Midbrain (tissue), 1 donor: ENCODE data around the gene CASP12.
"Not testable (repeated sequence)": the region's sequence is repeated elsewhere in the genome, so short reads cannot be mapped to it uniquely, and the experiment has no call there.

Source experiments
- DNase-seq: peaks from one replicate; lab custom pipeline; 2025; lab: John Stamatoyannopoulos, UW

The CASP12 gene

DNA sequence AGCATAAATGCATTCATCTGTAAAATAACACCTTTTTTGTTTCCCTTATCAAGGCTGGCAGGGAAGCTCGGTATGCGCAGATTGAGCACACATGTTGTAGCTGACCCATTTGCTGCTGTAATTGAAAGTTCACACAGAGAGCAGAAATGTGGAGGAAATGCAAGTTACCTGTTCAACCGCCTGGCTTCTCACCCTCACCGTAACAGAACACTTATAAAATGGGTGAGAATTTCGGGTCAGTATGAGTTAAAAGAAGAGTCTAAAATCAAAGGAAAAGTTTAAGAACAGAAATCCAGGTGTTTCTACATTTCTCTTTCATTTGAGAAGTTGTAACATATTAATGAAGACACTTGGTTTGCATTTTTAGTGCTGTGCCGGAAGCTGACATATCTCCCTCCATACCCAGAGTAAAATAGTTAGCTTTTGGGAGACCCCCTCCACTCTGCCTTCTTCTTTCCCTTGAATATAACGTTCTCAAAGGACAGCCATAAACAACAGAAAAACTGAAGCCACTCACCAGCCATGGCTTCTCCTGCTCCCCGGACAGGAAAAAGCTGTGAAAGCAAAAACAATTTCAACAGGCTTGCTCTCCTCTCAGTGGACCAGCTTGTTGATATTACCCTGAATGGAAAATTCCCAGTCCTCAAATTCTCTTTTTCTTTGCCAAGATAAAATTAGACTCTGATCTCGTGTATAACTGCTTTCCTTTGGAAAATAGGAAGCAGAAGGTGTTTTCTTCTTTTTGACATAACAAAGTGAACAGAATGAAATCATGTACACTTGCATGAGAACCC, at the start of gene CASP12:
Gene CASP12 (minus strand): TSS at position 570 of the 794 bp plus-strand sequence.
- no peak for DNase-seq

DNA sequence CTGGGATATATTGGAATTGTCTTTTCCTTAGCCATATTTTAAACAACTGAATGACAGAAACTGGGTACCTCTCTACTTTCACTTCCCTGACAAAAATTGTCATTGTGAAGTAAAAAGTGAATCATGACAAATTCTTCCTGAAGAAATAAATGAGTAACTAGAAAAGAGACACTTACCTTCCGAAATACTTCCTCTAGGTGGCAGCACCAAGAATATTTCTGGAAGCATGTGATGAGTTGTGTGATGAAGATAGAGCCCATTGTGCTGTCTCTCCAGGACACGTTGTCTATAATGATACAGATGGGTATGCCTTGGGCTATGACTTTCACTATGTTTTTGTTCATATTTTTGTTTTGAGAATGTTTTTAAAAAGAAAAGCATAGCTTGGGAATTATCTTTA, 48.6 kb upstream of the CASP12 start:
- DNase-seq, result no peak

DNA sequence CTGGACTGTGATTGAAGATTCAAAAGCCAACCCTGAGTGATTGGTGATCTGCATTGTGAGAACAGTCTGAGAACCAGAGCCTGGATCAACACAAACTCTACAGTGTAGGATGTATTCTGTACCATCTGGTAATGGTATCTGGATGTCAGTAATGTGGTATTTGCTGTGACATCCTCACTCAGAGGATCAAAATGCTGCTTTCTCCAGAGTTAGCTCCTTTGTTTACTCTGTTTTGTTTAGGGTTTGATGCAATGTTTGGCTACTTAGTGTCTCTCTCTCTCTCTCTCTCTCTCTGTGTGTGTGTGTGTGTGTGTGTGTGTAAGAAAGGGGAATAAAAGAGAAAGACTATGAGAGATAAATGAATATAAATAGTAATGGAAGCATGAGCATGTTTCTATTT, 45.8 kb upstream of the CASP12 start:
- DNase-seq, result no peak

DNA sequence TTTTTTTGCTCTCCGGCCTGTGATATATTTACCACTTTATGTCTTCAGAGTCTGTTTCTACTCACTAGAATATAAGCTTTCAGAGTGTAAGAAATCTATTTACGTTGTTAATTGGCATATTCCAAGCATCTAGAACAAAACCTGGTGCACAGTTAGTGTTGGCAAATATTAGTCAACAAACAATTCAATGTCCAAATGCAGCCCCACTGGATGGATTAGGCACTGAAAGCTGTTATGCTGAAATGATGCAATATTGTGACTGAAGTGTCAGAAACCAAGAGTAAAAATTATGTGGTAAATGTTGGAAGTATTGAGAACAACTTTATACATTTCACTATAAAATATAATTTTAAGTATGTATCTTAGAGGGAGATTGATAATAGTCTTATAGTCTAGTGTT, 45.3 kb upstream of the CASP12 start:
- DNase-seq, result no peak

DNA sequence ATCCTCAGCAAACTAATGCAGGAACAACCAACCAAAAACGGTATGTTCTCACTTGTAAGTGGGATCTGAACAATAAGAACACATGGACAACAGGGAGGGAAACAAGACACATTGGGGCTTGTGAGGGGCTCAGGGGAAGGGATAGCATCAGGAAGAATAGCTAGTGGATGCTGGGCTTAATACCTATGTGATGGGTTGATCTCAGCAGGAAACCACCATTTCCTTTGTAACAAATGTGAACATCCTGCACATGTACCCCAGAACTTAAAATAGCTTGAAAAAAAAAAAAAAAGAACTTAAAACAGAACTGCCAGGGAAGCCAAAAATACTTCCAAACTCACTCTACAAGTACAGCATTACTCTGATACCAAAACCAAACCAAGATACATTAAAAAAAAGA, 36.3 kb upstream of the CASP12 start:
- DNase-seq, result no peak

DNA sequence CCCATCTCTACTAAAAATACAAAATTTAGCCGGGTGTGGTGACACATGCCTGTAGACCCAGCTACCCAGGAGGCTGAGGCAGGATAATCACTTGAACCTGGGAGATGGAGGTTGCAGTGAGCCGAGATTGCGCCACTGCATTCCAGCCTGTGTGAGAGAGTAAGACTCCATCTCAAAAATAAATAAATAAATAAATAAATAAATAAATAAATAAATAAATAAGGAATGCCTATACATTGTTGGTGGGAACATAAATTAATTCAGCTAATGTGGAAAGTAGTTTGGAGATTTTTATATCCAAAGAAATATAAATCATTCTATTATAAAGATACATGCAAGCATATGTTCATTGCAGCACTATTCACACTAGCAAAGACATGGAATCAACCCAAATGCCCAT, 35.8 kb upstream of the CASP12 start:
- not testable (repeated sequence) for DNase-seq

DNA sequence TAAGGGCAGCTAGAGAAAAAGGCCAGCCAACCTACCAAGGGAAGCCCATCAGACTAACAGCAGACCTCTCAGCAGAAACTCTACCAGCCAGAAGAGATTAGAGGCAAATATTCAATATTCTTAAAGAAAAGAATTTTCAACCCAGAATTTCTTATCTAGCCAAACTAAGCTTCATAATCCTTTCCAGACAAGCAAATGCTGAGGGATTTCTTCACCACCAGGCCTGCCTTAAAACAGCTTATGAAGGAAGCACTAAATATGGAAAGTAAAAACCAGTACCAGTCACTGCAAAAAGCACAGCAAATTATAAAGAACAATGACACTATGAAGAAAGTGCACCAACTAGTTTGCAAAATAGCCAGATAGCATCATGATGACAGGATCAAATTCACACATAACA, 30.6 kb upstream of the CASP12 start:
- DNase-seq, result no peak

DNA sequence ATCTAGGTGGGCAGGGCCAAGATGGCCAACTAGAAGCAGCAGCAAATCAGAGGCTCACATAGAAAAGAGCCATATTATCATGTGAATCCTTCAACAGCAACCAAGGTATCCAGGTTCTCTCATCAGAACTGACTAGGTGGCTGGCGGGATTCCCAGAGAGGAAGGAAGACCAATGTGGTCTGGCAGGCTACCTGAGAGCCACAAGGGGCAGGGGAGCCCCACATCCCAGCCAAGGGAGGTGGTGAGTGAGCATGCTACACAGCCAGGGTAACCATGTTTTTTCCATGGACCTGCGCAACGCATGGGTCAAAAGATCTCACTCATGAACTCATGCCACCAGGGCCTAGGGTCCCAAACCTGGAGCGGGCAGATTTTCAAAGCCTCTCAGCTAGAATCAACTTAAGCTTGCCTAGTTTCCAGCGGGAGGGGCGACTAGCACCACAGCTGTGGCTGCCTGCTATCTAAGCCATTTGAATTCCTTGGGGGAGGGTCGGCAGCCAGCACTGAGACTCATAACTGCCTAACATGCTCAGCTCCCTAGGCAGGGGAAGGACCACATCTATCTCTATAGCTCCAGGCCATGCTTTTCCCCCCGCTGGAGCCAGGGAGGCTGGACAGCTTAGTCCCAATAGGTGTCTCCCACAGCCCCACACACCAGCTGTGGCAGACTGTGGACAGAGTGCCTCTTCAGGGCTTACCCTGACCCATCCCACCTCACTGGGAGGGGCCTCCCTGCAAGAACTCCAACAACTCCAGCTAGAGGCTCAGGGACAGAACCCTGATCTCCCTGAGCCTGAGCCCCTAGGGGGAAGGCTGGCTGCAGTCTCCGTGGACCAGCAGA, 28.7 kb upstream of the CASP12 start:
- no peak for DNase-seq

DNA sequence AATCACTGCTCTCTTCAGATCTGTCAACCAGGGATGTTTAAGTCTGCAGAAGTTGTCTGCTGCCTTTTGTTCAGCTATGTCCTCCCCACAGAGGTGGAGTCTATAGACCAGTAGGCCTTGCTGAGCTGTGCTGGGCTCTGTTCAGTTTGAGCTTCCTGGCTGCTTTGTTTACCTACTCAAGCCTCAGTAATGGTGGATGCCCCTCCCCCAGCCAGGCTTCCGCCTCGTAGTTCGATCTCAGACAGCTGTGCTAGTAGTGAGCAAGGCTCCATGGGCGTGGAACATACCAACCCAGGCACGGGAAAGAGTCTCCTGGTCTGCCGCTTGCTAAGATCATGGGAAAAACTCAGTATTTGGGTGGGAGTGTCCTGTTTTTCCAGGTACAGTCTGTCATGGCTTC, 27.6 kb upstream of the CASP12 start:
- DNase-seq, result no peak

DNA sequence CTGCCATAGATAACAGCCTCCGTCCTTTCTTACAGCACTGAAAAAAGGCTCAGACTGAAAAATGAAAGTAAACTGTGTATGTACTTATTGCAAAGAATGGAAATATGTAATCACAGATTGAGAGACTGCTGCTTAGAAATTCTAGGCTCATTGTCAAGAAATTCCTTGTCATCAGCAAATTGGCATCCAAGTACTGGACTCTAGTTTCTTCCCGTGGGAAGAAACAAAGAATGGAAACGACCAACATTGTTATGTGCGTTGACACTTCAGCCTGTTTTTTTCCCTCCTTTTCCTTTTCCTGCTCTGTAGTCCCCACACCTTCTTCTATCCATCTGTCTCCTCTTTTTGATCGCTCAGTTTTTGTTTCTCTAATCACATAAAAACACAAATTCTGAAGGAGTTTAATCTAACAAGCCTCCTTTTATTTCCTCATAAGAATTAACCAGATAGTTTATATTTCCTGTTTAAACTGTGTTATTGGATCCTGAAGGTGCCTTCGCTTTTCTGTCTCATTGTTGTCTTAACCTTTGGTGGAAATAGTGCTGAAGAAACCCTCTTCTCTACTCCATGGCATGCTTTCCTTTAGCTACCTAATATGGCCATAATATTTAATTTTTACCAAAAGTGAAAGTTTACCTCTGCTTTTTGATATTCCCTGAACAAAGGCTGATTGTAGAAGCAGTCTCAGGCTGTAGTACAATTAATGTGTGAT, 20.0 kb upstream of the CASP12 start:
- no peak for DNase-seq

DNA sequence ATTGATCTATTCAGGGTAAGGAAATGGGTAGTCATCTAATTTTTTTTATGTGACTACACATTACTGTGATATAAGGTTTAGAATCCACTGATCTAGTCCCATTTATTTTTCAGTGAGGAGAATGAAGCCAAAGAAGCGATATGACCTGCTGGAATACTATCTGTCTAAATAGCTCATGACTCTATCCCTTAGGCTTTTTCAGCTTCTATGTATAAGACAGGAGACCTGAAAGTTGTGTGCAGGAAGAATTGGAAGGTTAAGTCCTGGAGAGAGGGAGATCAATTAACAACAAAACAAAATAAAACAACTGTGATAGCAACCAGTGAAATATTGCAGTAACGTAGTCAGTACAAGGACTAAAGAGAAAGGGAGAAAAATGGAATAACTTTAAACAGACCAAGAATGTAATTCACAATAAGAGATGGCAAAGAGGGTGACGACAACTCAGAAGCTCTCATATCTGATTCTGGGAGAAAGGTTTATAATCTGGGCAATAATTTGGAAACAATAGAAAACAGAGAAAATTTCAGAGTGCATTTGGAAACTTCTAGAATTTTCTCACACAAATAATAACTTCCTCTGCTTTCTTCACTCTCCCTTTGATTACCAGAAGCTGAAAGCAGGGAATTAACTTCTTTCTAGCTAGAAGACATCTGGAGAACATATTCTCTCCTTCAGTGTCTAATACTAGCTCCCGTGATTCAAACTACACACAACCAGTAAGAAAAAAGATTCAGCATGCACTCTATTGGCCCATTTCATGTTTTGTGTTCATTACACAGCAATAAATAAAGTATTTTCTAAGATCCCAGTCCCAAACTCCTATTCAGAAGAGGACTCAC, 19.2 kb upstream of the CASP12 start:
- DNase-seq, result no peak

DNA sequence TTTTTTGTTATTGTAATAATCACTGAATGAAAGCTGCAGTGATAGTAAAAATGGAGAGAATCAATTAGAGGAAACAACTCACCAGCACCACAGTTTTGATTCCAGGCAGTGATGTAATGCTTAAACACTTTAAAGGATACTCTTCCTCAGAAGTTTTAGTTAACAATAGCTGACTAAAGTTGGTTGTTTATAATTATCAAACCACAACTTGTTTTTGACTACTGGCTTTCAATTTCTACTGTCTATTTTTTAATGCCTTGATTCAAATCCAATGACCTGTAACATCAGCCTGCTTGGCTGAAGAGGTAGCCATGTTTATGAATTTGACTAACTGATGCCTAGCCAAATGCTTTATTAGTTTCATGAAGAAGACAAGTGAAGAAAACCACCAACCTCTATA, 18.2 kb upstream of the CASP12 start:
- DNase-seq, result no peak

DNA sequence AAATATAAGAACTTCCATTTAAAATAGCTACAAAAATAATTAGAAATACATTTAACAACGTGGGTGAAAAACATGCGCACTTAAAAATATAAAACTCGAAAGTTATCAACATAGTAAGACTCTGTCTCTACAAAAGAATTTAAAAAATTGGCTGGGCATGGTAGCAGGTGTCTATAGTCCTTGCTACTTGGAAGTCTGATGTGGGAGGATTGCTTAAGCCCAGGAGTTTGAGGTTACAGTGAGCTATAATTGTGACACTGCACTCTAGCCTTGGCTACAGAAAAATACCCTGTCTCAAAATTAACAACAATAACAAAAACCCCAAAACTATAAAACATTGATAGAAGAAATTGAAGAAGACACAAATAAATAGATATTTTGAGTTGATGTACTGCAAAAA, 13.8 kb upstream of the CASP12 start:
- DNase-seq, result no peak

DNA sequence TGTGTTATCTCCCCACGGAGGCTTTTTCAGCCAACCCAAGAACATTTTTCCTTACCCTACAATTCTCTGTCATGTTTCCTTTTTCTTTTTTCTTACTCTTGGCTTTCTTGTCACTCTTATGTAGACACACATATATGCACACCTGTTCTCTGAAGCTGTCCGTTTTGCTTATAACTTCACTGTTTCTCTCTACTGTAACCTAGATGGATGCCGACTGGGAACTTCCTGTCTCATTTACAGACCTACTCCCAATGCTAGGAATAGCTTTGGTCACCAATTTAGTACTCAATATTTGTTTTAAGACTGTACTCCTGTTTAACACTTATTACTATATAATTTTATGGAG, 9.9 kb upstream of the CASP12 start:
- DNase-seq, result no peak

DNA sequence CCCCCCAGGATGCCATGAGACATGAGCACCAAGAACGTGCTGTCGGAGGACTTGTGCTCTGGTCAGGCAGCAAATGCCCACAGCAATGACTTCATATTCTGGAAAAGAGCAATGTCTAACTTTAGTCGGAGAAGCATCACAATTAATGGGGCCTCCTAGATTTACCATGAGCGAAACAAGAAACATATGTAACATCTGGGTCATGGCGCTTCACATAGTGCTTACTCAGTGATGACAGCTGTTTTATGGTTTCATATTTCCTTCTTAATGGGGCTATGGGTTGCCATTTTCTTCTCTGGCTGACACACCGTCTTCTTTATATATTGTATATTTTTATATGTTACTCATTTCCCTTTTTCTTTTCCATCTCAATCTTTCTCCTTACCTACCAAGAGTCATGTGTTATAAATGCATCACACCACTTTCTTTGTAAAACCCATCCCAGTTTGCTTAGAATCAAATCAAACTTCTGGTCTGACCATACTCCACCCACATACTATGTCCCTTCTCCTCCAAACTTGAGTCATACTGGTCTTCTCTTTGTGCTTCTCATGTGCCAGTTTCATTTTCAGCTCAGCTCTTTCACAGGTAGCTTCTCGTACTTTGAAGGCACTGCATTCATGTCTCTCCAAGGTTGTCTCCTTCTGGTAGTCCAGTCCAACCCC, 9.4 kb upstream of the CASP12 start:
- DNase-seq, result no peak

DNA sequence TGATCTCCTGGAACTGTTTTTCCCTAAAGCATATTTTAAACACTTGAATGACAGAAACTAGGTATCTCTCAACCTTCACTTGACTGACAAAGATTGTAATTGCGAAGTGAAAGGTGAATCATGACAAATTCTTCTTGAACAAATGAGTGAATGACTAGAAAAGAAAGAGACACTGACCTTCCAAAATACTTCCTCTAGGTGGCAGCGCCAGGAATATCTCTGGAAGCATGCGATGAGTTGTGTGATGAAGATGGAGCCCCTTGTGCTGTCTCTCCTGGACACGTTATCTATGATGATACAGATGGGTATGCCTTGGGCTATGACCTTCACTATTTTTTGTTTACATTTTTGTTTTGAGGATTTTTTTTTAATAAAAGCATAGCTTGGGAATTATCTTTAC, 7.0 kb upstream of the CASP12 start:
- no peak for DNase-seq

DNA sequence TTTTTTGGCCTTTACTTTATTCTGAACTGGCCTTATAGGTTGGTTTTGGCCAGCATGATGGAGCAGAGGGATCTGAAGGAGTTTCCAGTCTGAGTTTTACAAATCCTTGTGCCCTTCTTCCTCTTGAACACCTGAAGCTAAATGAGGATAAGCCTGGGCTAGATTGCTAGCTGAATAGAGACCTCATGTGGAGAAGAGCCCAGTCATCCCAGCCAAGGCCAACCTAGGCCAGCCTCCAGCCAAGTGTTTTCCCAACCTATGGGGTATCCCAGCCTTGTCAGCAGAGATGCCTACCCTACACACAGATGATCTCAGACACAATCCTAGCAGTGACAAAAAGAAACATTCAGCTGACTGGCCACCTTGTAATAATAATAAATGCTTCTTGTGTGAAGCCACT, 966 bp upstream of the CASP12 start:
- no peak for DNase-seq

DNA sequence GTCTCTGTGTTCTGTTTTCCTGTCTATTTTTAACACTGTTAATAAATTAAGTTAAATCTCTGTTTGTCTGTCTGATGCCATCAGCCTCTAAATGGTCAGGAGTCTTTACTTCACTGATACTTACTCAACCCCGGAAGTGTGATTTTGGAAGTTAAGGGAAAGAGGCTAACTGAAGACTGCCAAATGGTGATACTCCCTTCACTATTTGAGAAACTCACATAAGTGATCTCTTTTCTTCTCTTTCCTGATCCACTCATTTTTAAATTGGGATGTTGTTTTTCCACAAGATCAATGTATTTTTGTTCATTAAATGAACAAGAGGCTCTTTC, 389 bp upstream of the CASP12 start:
- DNase-seq, result no peak

DNA sequence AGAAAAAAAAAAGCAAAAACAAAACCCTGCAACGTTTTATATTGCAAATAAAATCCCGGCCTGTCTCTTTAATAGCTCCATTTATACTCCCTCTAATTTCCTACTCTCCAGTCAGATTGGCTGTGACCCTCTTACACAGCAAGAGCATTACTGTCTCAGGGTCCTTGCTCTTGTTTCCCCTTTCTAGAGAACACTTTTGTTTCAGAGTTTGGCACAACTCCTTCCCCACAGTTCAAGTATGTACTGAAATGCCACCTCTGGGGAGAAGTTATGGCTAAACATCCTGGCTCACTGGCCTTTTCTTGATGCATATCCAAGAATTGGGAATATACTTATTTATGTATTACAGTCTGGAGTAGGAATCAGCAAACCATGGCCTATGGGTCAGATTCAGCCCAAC, 2.6 kb downstream of the CASP12 start:
- no peak for DNase-seq

DNA sequence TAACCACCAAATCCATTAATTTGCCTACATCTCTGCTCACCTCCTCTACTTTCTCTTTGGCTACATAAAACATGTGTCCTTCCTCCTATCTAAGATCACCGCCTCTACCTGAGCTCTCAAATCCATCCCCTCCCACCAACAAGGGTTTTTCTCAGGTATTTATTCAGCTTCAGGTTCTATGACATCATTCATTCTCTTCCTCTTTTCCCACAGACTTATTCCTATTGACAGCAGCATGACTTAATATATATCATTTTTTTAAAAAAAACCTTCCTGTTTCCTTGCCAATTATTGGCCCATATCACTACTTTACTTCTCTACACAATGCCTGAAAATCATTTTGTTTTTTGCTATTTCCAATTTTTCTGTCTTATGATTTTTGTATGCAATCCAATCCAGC, 4.4 kb downstream of the CASP12 start:
- no peak for DNase-seq

DNA sequence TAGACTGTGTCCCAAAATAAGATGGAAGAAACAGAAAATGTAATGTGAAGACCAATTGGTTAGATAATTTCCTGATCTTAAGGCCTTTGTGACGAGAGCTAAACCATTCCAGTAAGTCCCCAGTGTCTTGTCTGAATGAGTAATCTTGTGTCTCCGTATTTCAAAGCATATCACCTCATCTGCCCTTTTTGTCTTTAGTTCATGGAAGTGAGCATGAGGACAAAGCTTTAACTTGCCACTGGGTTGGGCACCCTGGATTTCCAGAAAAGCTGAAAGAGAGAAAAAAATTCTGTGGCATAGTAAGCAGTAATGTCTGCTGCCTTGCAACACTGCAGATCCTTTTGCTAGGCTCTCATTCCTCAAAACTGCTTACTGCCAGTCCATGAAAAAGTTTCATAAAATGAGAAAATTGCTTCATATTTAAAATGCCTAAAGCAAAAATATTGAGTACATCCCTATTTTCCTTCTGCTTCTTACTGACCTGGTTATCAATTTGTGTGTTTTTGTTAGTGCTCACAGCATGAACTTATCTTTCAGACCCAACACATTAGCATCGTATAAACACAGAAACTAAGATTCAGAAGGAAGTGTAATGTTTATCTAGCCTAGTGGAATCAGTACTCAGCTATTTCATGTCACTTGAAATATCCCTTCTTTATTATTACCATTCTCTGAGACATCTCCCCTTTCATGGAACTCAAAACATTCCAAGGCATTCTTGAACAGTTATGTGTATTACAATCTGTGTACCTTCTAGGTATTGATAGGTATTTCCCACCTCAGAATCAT, 5.3 kb downstream of the CASP12 start:
- DNase-seq, result no peak
